ENCODE measurements around the gene IFI16. TPM values are rescaled to one million over a fixed set of nuclear protein-coding genes. Genes with fewer than 3 reads are reported as not detected.

The IFI16 gene
- total RNA-seq, 1 experiment from 2014 or later: 2.9 TPM

DNA sequence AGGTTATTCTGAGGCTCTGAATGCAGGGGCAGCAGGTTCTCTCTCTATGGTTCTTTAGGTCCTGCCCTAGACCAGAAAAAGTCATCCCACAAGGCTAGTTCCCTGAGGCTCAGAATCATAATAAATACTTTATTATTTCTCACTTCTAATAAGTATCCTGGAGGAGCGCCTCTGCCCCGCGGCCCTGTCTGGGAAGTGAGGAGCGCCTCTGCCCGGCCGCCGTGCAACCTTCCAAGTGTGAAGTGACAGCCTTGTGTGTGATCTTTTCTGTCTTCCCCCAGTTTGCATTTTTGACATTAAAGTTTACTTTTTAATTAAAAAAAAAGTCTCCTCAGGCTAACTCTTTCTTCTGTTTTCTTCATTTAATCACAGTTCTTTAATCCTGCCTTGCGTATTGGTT lies 55.4 kb downstream of the IFI16 start:
- H2AFZ ChIP-seq (ENCODE audit: low read length): no peak overlapping the region
- Mint-ChIP-seq H3K9me3 (no peaks in the 10 kb centered on the region), H3K4me1 (peaks cover 6 to 9% of the 10 kb centered on the region in 2 experiments; a peak in 3 of 4 replicates)

More for the DNA sequence above, 55.4 kb downstream of the IFI16 start:
- no peak overlapping the region for H3K4me3 Mint-ChIP-seq
- peaks cover 0 to 5% (median 3%) of the 10 kb centered on the region in 3 experiments; a peak in 2 of 7 replicates for H3K36me3 Mint-ChIP-seq (ENCODE audit: insufficient read depth in 1 of 3, low read depth in 3 of 3)
- Histone ChIP-seq H4K8ac (replicated peaks; ENCODE audit: insufficient read length, low read depth, low read length) (no peak overlapping the region), H3K79me2 (ENCODE audit: insufficient read depth, low read length) (no peaks in the 10 kb centered on the region), H3K4ac (ENCODE audit: low read depth, low read length) (no peak overlapping the region), H3K27me3 (ENCODE audit: insufficient read depth, low read length) (no peaks in the 10 kb centered on the region), H3K56ac (ENCODE audit: insufficient read length, low read depth, low read length) (no peak overlapping the region), H3T11ph (ENCODE audit: low read length) (no peak overlapping the region), H3K23me2 (ENCODE audit: insufficient read length, low read depth, low read length, poor library complexity, severe bottlenecking) (no peaks in the 10 kb centered on the region), H3K18ac (ENCODE audit: insufficient read length, low read depth, low read length) (no peak overlapping the region), H3K9me3 (ENCODE audit: control insufficient read depth, low read depth, low read length) (no peaks in the 10 kb centered on the region), H2BK120ac (ENCODE audit: low read depth, low read length, poor library complexity, severe bottlenecking) (no peak overlapping the region), H4K20me1 (ENCODE audit: control insufficient read depth, insufficient read depth, insufficient read length) (no peaks in the 10 kb centered on the region), H3K14ac (ENCODE audit: insufficient read depth, low read length) (no peak overlapping the region), H2BK15ac (ENCODE audit: low read depth, low read length) (no peak overlapping the region), H2BK5ac (ENCODE audit: insufficient read length, low read length) (no peak overlapping the region), H2BK12ac (ENCODE audit: insufficient read length, low read depth, low read length) (no peak overlapping the region), H3K9ac (ENCODE audit: extremely low read depth, insufficient read length, low read length) (no peak overlapping the region), H3K4me1 (ENCODE audit: insufficient read depth, low read length) (no peaks in the 10 kb centered on the region; the same call in 1 of the 2 replicates), H3K23ac (ENCODE audit: insufficient read length, low read depth, low read length) (no peak overlapping the region), H3K79me1 (ENCODE audit: insufficient read depth, low read depth, low read length, poor library complexity, severe bottlenecking) (no peaks in the 10 kb centered on the region), H2AK5ac (ENCODE audit: insufficient read length, low read length) (no peak overlapping the region), H3K27ac (ENCODE audit: insufficient read length, low read depth, low read length) (no peak overlapping the region), H2BK20ac (ENCODE audit: low read depth, low read length, poor library complexity, severe bottlenecking) (no peak overlapping the region), H4K91ac (ENCODE audit: insufficient read length, low read depth, low read length) (no peak overlapping the region), H4K5ac (ENCODE audit: insufficient read length, low read depth, low read length) (no peak overlapping the region), H3K4me2 (ENCODE audit: insufficient read depth, insufficient read length, low read length) (no peak overlapping the region)
- no peak overlapping the region for H3K27ac Mint-ChIP-seq
- TF ChIP-seq, protein P1, sequence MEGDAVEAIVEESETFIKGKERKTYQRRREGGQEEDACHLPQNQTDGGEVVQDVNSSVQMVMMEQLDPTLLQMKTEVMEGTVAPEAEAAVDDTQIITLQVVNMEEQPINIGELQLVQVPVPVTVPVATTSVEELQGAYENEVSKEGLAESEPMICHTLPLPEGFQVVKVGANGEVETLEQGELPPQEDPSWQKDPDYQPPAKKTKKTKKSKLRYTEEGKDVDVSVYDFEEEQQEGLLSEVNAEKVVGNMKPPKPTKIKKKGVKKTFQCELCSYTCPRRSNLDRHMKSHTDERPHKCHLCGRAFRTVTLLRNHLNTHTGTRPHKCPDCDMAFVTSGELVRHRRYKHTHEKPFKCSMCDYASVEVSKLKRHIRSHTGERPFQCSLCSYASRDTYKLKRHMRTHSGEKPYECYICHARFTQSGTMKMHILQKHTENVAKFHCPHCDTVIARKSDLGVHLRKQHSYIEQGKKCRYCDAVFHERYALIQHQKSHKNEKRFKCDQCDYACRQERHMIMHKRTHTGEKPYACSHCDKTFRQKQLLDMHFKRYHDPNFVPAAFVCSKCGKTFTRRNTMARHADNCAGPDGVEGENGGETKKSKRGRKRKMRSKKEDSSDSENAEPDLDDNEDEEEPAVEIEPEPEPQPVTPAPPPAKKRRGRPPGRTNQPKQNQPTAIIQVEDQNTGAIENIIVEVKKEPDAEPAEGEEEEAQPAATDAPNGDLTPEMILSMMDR (conservative IDR thresholded peaks at IDR 0.05): no peak
- H3K27me3 Mint-ChIP-seq (ENCODE audit: low read depth): no peaks in the 10 kb centered on the region
- DNase-seq: no peak
- WGBS (ENCODE audit: extremely low coverage, insufficient read length, low lambda C conversion rate): no CpG with 5 or more reads among the region's 8 CpGs
